Measurements from ENCODE around the gene VWCE. TPM values are rescaled to one million over a fixed set of nuclear protein-coding genes. Genes with fewer than 3 reads are reported as not detected.

VWCE gene
- total and polyA plus RNA-seq, 9 of the 15 experiments (the other 6 are each of a cell fraction or from before 2014, with no cell fraction given), result 0.06 to 1.6 (median 0.63) TPM; not detected in 1

DNA sequence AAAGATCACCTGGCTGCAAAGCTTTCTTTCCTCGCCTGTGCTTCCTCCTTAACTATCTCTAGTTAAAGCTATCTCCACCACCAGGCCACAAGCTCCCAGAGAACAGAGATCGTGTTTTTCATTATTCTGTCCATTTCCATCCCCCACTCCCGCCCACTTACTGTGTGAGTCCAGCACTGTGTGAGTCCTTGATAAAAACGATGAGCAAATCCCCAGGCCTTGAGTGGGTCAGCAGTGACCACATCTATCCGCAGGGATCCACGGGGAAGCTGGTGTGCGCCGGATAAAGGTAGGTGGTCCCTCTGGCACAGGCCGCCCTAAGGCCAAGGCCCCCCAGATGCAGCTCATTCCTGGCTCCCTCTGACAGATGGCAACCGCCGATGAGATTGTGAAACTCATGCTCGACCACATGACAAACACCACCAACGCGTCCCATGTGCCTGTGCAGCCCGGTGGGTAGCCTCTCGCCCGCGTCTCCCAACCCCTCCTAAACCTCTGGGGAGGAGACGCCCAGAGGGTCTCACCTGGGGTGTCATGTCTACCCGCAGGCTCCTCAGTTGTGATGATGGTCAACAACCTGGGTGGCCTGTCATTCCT lies 47.2 kb upstream of the VWCE start (continued):
- TF ChIP-seq ZNF79 (CRISPR knock-in tag; IDR thresholded peaks at IDR 0.05; ENCODE audit: low read depth) (no peak), ZNF609 (CRISPR knock-in tag; IDR thresholded peaks at IDR 0.05; ENCODE audit: borderline replicate concordance) (no peak; the same call in 1 of the 2 replicates), TOE1 (IDR thresholded peaks at IDR 0.05; ENCODE audit: borderline replicate concordance) (no peak), TOE1 (CRISPR knock-in tag; IDR thresholded peaks at IDR 0.05; ENCODE audit: borderline replicate concordance, low read depth) (no peak), MEIS2 (IDR thresholded peaks at IDR 0.05; ENCODE audit: partially characterized antibody) (peak; percentile 52), ZNF347 (CRISPR knock-in tag; IDR thresholded peaks at IDR 0.05; ENCODE audit: low read depth) (no peak), CHD2 (IDR thresholded peaks at IDR 0.05; ENCODE audit: low read depth, low read length) (0 out of 2 replicates have a peak, but pooled peaks have one; percentile 12), PHF21A (IDR thresholded peaks at IDR 0.05; ENCODE audit: borderline replicate concordance, low read depth) (peak; percentile 57; the same call in 1 of the 2 replicates), KDM1A (IDR thresholded peaks at IDR 0.05) (peak; percentile 89 to 94), HDGF (IDR thresholded peaks at IDR 0.05) (0 out of 2 replicates have a peak, but pooled peaks have one; percentile 47), ZNF696 (CRISPR knock-in tag; conservative IDR thresholded peaks at IDR 0.05) (no peak), ZNF184 (CRISPR knock-in tag; IDR thresholded peaks at IDR 0.05) (no peak), SRSF1 (IDR thresholded peaks at IDR 0.05; ENCODE audit: low read depth, low read length) (no peak), NFIX (CRISPR knock-in tag; IDR thresholded peaks at IDR 0.05; ENCODE audit: low read depth) (no peak), ZBTB34 (CRISPR knock-in tag; IDR thresholded peaks at IDR 0.05) (no peak), MTA1 (IDR thresholded peaks at IDR 0.05; ENCODE audit: borderline replicate concordance) (no peak)
- TF ChIP-seq, protein P1, sequence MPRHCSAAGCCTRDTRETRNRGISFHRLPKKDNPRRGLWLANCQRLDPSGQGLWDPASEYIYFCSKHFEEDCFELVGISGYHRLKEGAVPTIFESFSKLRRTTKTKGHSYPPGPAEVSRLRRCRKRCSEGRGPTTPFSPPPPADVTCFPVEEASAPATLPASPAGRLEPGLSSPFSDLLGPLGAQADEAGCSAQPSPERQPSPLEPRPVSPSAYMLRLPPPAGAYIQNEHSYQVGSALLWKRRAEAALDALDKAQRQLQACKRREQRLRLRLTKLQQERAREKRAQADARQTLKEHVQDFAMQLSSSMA (CRISPR knock-in tag; IDR thresholded peaks at IDR 0.05), result no peak
- TF ChIP-seq, protein P2, sequence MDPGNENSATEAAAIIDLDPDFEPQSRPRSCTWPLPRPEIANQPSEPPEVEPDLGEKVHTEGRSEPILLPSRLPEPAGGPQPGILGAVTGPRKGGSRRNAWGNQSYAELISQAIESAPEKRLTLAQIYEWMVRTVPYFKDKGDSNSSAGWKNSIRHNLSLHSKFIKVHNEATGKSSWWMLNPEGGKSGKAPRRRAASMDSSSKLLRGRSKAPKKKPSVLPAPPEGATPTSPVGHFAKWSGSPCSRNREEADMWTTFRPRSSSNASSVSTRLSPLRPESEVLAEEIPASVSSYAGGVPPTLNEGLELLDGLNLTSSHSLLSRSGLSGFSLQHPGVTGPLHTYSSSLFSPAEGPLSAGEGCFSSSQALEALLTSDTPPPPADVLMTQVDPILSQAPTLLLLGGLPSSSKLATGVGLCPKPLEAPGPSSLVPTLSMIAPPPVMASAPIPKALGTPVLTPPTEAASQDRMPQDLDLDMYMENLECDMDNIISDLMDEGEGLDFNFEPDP (CRISPR knock-in tag; IDR thresholded peaks at IDR 0.05), result no peak
- TF ChIP-seq, protein P3, sequence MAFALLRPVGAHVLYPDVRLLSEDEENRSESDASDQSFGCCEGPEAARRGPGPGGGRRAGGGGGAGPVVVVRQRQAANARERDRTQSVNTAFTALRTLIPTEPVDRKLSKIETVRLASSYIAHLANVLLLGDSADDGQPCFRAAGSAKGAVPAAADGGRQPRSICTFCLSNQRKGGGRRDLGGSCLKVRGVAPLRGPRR (CRISPR knock-in tag; IDR thresholded peaks at IDR 0.05), result no peak
- TF ChIP-seq, protein P4, sequence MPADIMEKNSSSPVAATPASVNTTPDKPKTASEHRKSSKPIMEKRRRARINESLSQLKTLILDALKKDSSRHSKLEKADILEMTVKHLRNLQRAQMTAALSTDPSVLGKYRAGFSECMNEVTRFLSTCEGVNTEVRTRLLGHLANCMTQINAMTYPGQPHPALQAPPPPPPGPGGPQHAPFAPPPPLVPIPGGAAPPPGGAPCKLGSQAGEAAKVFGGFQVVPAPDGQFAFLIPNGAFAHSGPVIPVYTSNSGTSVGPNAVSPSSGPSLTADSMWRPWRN (IDR thresholded peaks at IDR 0.05; ENCODE audit: low read depth), result no peak
